Heart left ventricle (tissue), 16 donors: ENCODE measurements around the gene TOGARAM1. TPM values are rescaled to one million over a fixed set of nuclear protein-coding genes. Genes with fewer than 3 reads are reported as not detected.

Experiments
- ATAC-seq, 4 donors: fragments of 200-7000 bp; cut with Tn5 transposase; one replicate each; pipeline ENCODE4 v1.9.1; 2020 to 2022; ENCODE audit warnings: moderate library complexity in 4 of 4, mild to moderate bottlenecking in 3 of 4, moderate number of reproducible peaks in 1 of 4
- DNase-seq, 5 donors: peaks; one replicate each; pipeline ENCODE4 v3.0.0-alpha.2; 2020
- H3K27ac ChIP-seq, 12 donors: fragments of 200-600 bp; sonication (generic) in 4 of 12; one replicate each; pipeline versions ENCODE4 v1.5.0 to v1.8.0; 2016 to 2022; ENCODE audit warnings: mild to moderate bottlenecking in 2 of 12
- H3K27me3 ChIP-seq, 9 donors: fragments of 200-600 bp; sonication (generic) in 2 of 9; one replicate each; pipeline versions ENCODE4 v1.5.1 to v1.8.0; 2016 to 2022; ENCODE audit warnings: mild to moderate bottlenecking in 3 of 9
- H3K36me3 ChIP-seq, 9 donors: fragments of 200-600 bp; sonication (generic) in 2 of 9; one replicate each; pipeline versions ENCODE4 v1.5.0 to v1.8.0; 2018 to 2022; ENCODE audit warnings: mild to moderate bottlenecking in 2 of 9
- H3K4me1 ChIP-seq, 12 donors: fragments of 200-600 bp; sonication (generic) in 4 of 12; one replicate each; pipeline versions ENCODE4 v1.5.0 to v1.8.0; 2016 to 2022; ENCODE audit warnings: mild to moderate bottlenecking in 3 of 12
- H3K4me3 ChIP-seq, 12 donors: fragments of 200-600 bp; sonication (generic) in 4 of 12; one replicate each; pipeline versions ENCODE4 v1.5.0 to v1.8.0; 2017 to 2022; ENCODE audit warnings: mild to moderate bottlenecking in 9 of 12, moderate library complexity in 4 of 12
- H3K9me3 ChIP-seq, 12 donors: fragments of 200-600 bp; sonication (generic) in 4 of 12; one replicate each; pipeline versions ENCODE4 v1.5.0 to v1.8.0; 2016 to 2022; ENCODE audit warnings: mild to moderate bottlenecking in 1 of 12
- POLR2A ChIP-seq, 2 donors: fragments of 450-650 bp; IDR thresholded peaks; one replicate each; pipeline ENCODE4 v1.6.1; 2017; ENCODE audit warnings: antibody characterized with exemption in 2 of 2, mild to moderate bottlenecking in 2 of 2, moderate library complexity in 2 of 2
- WGBS, 4 donors: extraction: QIAGEN DNeasy Blood & Tissue Kit in 2 of 4; methylation state at CpG; one replicate each; pipeline versions ENCODE4 v1.1.5 to v1.1.7; 2013 to 2018; 5-methylcytosine and 5-hydroxymethylcytosine counted together
- intact Hi-C, 10 donors: fragments of 100-400 bp; cut with DNase I; formaldehyde crosslinking; loops; one replicate each; pipeline versions ENCODE4 v1.11.1 to v1.14.2; 2022
- polyA plus RNA-seq, 2 donors: library from polyadenylated mRNA; stranded (reverse); fragments of 200-250 nt; gene quantifications; one replicate each; pipeline ENCODE4 v1.2.3, GENCODE V29; 2013
- total RNA-seq, 9 donors: library from RNA; depleted of rRNA in 2 of 9; stranded (reverse); fragments of >200 nt in 2 of 9; fragmentation: NEBNext Ultra II Directional in 3 of 9; extraction: Animal tissue kit (Norgen Biotek cat#: 25700) in 3 of 9; gene quantifications; one replicate each; pipeline versions ENCODE4 v1.1.0 to v1.2.4, GENCODE V29; 2016 to 2023
- TF ChIP-seq, protein P1 (sequence below), 12 donors: fragments of 200-600 bp; sonication (generic) in 4 of 12; IDR thresholded peaks; one replicate each; pipeline versions ENCODE4 v1.5.0 to v1.8.0; 2018 to 2022; ENCODE audit warnings: antibody characterized with exemption in 12 of 12, mild to moderate bottlenecking in 5 of 12
- donor health status: ischemic (EF 13 %, LVEDD 7.1; RV severe dilation, severe dysfunction).
- donor health status: healthy with polysubstance abuse.
- donor health status: DM: no; HTN: yes; CAD: no.
- donor health status: DM: no; HTN: no; CAD: no.
- donor health status: ischemic (EF 25% LVEDD 6.9; RV normal size, moderate dysfunction).
- donor health status: ischemic (EF 25% LVEDD 5.7; RV mildly dilated, moderate dysfunction).
- donor health status: healthy.
- donor health status: DM: yes; HTN: yes; CAD: no.
- donor health status: ischemic (EF 35%, LVEDD 5.7; RV mildly dilated, moderate dysfunction).
- donor health status: nonischemic (EF 11% LVEDD 7.7; RV severe dilation, severe dysfunction).
- donor health status: DM: yes; HTN: yes; CAD: no.
- donor health status: PGD.
- donor health status: ischemic (EF 29% LVEDD 5.4; RV normal size, mild dysfunction).
- donor health status: nonischemic (EF 23%, LVEDD 6.1; RV moderate dilation, normal function).

The TOGARAM1 gene
- total and polyA plus RNA-seq, 11 donors = 2.7 to 24.0 (median 18.4) TPM

GRCh38 chr14:44951051-44951450 lies 10.9 kb upstream of the TOGARAM1 start:
- TF ChIP-seq, protein P1, sequence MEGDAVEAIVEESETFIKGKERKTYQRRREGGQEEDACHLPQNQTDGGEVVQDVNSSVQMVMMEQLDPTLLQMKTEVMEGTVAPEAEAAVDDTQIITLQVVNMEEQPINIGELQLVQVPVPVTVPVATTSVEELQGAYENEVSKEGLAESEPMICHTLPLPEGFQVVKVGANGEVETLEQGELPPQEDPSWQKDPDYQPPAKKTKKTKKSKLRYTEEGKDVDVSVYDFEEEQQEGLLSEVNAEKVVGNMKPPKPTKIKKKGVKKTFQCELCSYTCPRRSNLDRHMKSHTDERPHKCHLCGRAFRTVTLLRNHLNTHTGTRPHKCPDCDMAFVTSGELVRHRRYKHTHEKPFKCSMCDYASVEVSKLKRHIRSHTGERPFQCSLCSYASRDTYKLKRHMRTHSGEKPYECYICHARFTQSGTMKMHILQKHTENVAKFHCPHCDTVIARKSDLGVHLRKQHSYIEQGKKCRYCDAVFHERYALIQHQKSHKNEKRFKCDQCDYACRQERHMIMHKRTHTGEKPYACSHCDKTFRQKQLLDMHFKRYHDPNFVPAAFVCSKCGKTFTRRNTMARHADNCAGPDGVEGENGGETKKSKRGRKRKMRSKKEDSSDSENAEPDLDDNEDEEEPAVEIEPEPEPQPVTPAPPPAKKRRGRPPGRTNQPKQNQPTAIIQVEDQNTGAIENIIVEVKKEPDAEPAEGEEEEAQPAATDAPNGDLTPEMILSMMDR (IDR thresholded peaks at IDR 0.05) = no peak
- no peak for TF ChIP-seq POLR2A (IDR thresholded peaks at IDR 0.05)
- Histone ChIP-seq H3K27me3 (no peaks in the 10 kb centered on the region), H3K4me1 (peaks cover 0 to 24% (median 5%) of the 10 kb centered on the region in 12 donors), H3K36me3 (peaks cover 0 to 26% (median 4%) of the 10 kb centered on the region in 9 donors), H3K27ac (no peak overlapping the region), H3K4me3 (no peak overlapping the region), H3K9me3 (peaks cover 0 to 12% (median 0%) of the 10 kb centered on the region in 12 donors)
- intact Hi-C loops = loop anchor here in 1 of 10 donors (10.0 kb wide), 1 partner anchor 46 kb away; no protein-coding TSS in a partner anchor
- peak in 1 of 4 donors; percentile 13 for ATAC-seq
- WGBS, 4 donors = 71 to 82% (median 77%) methylated on average over 2 of the region's 2 CpGs
- no peak for DNase-seq

DNA sequence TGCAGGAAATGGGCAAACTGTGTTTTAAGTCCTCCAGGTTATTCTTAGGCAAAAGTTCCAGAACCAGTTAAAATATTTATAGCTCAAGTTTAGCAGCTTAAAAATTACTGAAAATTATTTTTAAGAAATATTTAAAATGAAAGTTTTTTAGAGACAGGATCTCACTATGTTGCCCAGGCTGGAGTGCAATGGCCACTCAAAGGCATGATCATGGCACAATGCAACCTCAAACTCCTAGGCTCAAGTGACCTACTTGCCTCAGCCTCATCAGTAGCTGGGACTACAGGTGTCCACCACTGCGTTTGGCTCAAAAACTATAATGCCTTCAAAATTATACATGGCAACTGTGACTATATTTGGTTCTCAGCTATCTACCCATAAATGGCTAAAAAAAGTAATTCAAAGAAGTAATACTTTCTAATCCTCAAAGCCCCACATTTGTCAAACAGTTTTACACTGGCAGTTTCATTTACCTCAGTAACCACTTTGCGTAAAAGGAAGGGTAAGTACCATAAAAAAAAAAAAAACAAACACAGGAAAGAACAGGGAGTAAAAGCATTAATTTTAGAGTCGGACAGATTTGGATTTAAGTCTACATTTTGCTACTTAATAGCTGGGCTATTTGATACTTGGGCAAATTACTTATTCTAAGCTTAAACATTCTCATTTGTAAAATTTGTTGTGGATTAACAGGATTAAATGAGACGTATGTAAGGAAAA lies 9.4 kb upstream of the TOGARAM1 start:
- no peak for DNase-seq
- intact Hi-C loops = loop anchor here in 1 of 10 donors (10.0 kb wide), 1 partner anchor 48 kb away; no protein-coding TSS in a partner anchor
- 85 to 88% (median 86%) methylated on average over 4 of the region's 4 CpGs for WGBS, 4 donors

GRCh38 chr14:44954750-44955149 lies 7.2 kb upstream of the TOGARAM1 start:
- no peak for DNase-seq
- TF ChIP-seq, protein P1 (IDR thresholded peaks at IDR 0.05) = no peak
- TF ChIP-seq POLR2A (IDR thresholded peaks at IDR 0.05) = no peak

More for the DNA sequence above, 9.4 kb upstream of the TOGARAM1 start:
- Histone ChIP-seq H3K9me3 (peaks cover 0 to 3% (median 0%) of the 10 kb centered on the region in 12 donors), H3K36me3 (peaks cover 0 to 26% (median 4%) of the 10 kb centered on the region in 9 donors), H3K4me3 (no peak overlapping the region), H3K4me1 (peaks cover 0 to 25% (median 9%) of the 10 kb centered on the region in 12 donors), H3K27me3 (no peaks in the 10 kb centered on the region), H3K27ac (no peak overlapping the region)
- TF ChIP-seq POLR2A (IDR thresholded peaks at IDR 0.05) = no peak
- TF ChIP-seq, protein P1 (IDR thresholded peaks at IDR 0.05) = no peak
- ATAC-seq = no peak

DNA sequence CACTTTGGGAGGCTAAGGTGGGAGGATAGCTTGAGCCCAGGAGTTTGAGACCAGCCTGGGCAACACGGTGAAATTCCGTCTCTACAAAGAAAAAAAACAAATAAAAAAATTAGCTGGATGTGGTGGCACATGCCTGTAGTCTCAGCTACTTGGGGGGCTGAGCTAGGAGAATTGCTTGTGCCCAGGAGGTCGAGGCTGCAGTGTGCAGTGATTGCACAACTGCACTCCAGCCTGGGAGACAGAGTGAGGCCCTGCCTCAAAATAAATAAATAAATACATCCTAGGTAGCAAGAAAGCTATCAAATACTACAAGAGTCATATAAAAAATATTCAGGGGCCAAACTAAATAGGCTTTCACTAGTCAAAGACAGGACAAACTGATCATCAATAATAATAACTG lies 6.5 kb upstream of the TOGARAM1 start:
- intact Hi-C loops = loop anchor here in 1 of 10 donors (10.0 kb wide), 1 partner anchor 51 kb away; no protein-coding TSS in a partner anchor
- Histone ChIP-seq H3K4me1 (peaks cover 0 to 47% (median 31%) of the 10 kb centered on the region in 12 donors), H3K36me3 (peaks cover 0 to 21% (median 0%) of the 10 kb centered on the region in 9 donors), H3K27ac (no peak overlapping the region), H3K27me3 (no peaks in the 10 kb centered on the region), H3K9me3 (no peaks in the 10 kb centered on the region), H3K4me3 (no peak overlapping the region)
- 72 to 93% (median 84%) methylated on average over 3 of the region's 3 CpGs for WGBS, 4 donors
- DNase-seq (no peak), ATAC-seq (no peak)
- TF ChIP-seq POLR2A (IDR thresholded peaks at IDR 0.05) = no peak
- TF ChIP-seq, protein P1 (IDR thresholded peaks at IDR 0.05) = no peak

More at GRCh38 chr14:44954750-44955149, 7.2 kb upstream of the TOGARAM1 start:
- no peak for ATAC-seq
- WGBS, 4 donors = 95 to 98% (median 96%) methylated on average over 3 of the region's 3 CpGs
- Histone ChIP-seq H3K4me1 (peaks cover 0 to 40% (median 25%) of the 10 kb centered on the region in 12 donors), H3K27me3 (no peaks in the 10 kb centered on the region), H3K27ac (no peak overlapping the region), H3K9me3 (no peaks in the 10 kb centered on the region), H3K36me3 (peaks cover 0 to 22% (median 0%) of the 10 kb centered on the region in 9 donors), H3K4me3 (no peak overlapping the region)
- intact Hi-C loops = loop anchor here in 1 of 10 donors (10.0 kb wide), 1 partner anchor 50 kb away; no protein-coding TSS in a partner anchor
